Fibroblast of peridontal ligament (primary cell): ENCODE data around the gene ADORA1.

ENCODE experiments used
- DNase-seq: peaks from one replicate; pipeline ENCODE4 v3.0.0-alpha.2; 2010; ENCODE audit errors: extremely low read depth

The ADORA1 gene

GRCh38 chr1:203158423-203158822 lies 30.9 kb downstream of the ADORA1 start:
- DNase-seq = no peak

- DNase-seq = no peak
These were observed 31.6 kb downstream of the ADORA1 start for GRCh38 chr1:203158960-203159665.

GRCh38 chr1:203159844-203160243 lies 32.3 kb downstream of the ADORA1 start:
- DNase-seq = no peak

GRCh38 chr1:203161175-203161574 lies 33.6 kb downstream of the ADORA1 start:
- DNase-seq = no peak

GRCh38 chr1:203161703-203162102 lies 34.2 kb downstream of the ADORA1 start:
- DNase-seq = no peak

GRCh38 chr1:203162403-203162802 lies 34.9 kb downstream of the ADORA1 start:
- no peak for DNase-seq

GRCh38 chr1:203163891-203164635 lies 36.5 kb downstream of the ADORA1 start:
- no peak for DNase-seq

- no peak for DNase-seq
These were observed 37.7 kb downstream of the ADORA1 start for GRCh38 chr1:203165101-203165799.

- DNase-seq = no peak
These were observed 38.3 kb downstream of the ADORA1 start for GRCh38 chr1:203165800-203166161.

GRCh38 chr1:203166192-203166940 lies 38.8 kb downstream of the ADORA1 start:
- DNase-seq = no peak

GRCh38 chr1:203167026-203167912 lies 39.7 kb downstream of the ADORA1 start:
- DNase-seq = no peak

GRCh38 chr1:203167913-203168200 lies 40.3 kb downstream of the ADORA1 start:
- no peak for DNase-seq

- no peak for DNase-seq
These were observed 40.8 kb downstream of the ADORA1 start for GRCh38 chr1:203168256-203168786.

- DNase-seq = no peak
These were observed 41.5 kb downstream of the ADORA1 start for GRCh38 chr1:203168991-203169390.

GRCh38 chr1:203169770-203170520 lies 42.4 kb downstream of the ADORA1 start:
- no peak for DNase-seq

GRCh38 chr1:203170625-203171330 lies 43.3 kb downstream of the ADORA1 start:
- DNase-seq = no peak

- no peak for DNase-seq
These were observed 44.0 kb downstream of the ADORA1 start for GRCh38 chr1:203171341-203172183.

- peak; percentile 21 for DNase-seq
These were observed 44.9 kb downstream of the ADORA1 start for GRCh38 chr1:203172184-203173010.
